Peyer's patch (tissue), 4 donors: Measurements from ENCODE around the gene CSNK1E.

Experiments
- CTCF ChIP-seq, 6 experiments: fragments of 450-650 bp in 4 of 6; fragments of 200-600 bp in 2 of 6; sonication (generic) in 1 of 6; IDR thresholded peaks; one replicate each; pipeline ENCODE4 v1.5.1; 2017 to 2019; ENCODE audit warnings: antibody characterized with exemption in 6 of 6, mild to moderate bottlenecking in 3 of 6, moderate library complexity in 1 of 6
- POLR2A ChIP-seq, 2 donors: fragments of 450-650 bp; IDR thresholded peaks; one replicate each; pipeline ENCODE4 v1.5.1; 2017; ENCODE audit warnings: antibody characterized with exemption in 2 of 2, mild to moderate bottlenecking in 2 of 2, moderate library complexity in 2 of 2

- TF ChIP-seq CTCF (IDR thresholded peaks at IDR 0.05) (no peak), POLR2A (IDR thresholded peaks at IDR 0.05) (no peak)
Observed at GRCh38 chr22:38353701-38354100, 36.5 kb upstream of the CSNK1E start.
